ENCODE measurements around the gene PDE4A.
A peak's percentile ranks its signal among the peaks of the same experiment; 100 is the strongest.
"Not testable (repeated sequence)": the region's sequence is repeated elsewhere in the genome, so short reads cannot be mapped to it uniquely, and the experiment has no call there.

The PDE4A gene

GRCh38 chr19:10453852-10454251, 33.5 kb downstream of the PDE4A start:
- H3K27ac Mint-ChIP-seq = no peak overlapping the region
- H3K9me3 Mint-ChIP-seq = no peaks in the 10 kb centered on the region
- peaks cover 14% of the 10 kb centered on the region for H3K4me1 Mint-ChIP-seq (ENCODE audit: low read depth)
- peaks cover 23% of the 10 kb centered on the region for H3K36me3 Mint-ChIP-seq (ENCODE audit: low read depth)
- no peaks in the 10 kb centered on the region for H3K27me3 Mint-ChIP-seq (ENCODE audit: low read depth)
- H3K4me3 Mint-ChIP-seq = no peak overlapping the region

GRCh38 chr19:10454267-10454666, 33.9 kb downstream of the PDE4A start:
- Mint-ChIP-seq H3K36me3 (ENCODE audit: low read depth) (peaks cover 20% of the 10 kb centered on the region), H3K27me3 (ENCODE audit: low read depth) (no peaks in the 10 kb centered on the region), H3K27ac (no peak overlapping the region), H3K9me3 (no peaks in the 10 kb centered on the region), H3K4me1 (ENCODE audit: low read depth) (peaks cover 14% of the 10 kb centered on the region), H3K4me3 (no peak overlapping the region)

- not testable (repeated sequence) for H3K27me3 Mint-ChIP-seq (ENCODE audit: low read depth); H3K4me1 Mint-ChIP-seq (ENCODE audit: low read depth); H3K9me3 Mint-ChIP-seq; H3K4me3 Mint-ChIP-seq; H3K27ac Mint-ChIP-seq
- peaks cover 16% of the 10 kb centered on the region for H3K36me3 Mint-ChIP-seq (ENCODE audit: low read depth)
Measured at GRCh38 chr19:10458733-10459132, 38.4 kb downstream of the PDE4A start.

- Mint-ChIP-seq H3K27me3 (ENCODE audit: low read depth) (peaks cover 3% of the 10 kb centered on the region), H3K9me3 (no peaks in the 10 kb centered on the region), H3K4me1 (ENCODE audit: low read depth) (peaks cover 2% of the 10 kb centered on the region), H3K4me3 (no peak overlapping the region), H3K27ac (no peak overlapping the region), H3K36me3 (ENCODE audit: low read depth) (peaks cover 17% of the 10 kb centered on the region)
Measured at GRCh38 chr19:10460714-10461046, 40.3 kb downstream of the PDE4A start.

GRCh38 chr19:10461047-10461949, 41.0 kb downstream of the PDE4A start:
- H3K36me3 Mint-ChIP-seq (ENCODE audit: low read depth) = peaks cover 15% of the 10 kb centered on the region
- H3K27ac Mint-ChIP-seq = no peak overlapping the region
- peaks cover 3% of the 10 kb centered on the region for H3K27me3 Mint-ChIP-seq (ENCODE audit: low read depth)
- no peaks in the 10 kb centered on the region for H3K9me3 Mint-ChIP-seq
- no peak overlapping the region for H3K4me3 Mint-ChIP-seq
- peaks cover 2% of the 10 kb centered on the region for H3K4me1 Mint-ChIP-seq (ENCODE audit: low read depth)

GRCh38 chr19:10462042-10462441, 41.7 kb downstream of the PDE4A start:
- peaks cover 21% of the 10 kb centered on the region for H3K36me3 Mint-ChIP-seq (ENCODE audit: low read depth)
- H3K4me3 Mint-ChIP-seq = not testable (repeated sequence)

GRCh38 chr19:10462557-10462956, 42.2 kb downstream of the PDE4A start:
- H3K36me3 Mint-ChIP-seq (ENCODE audit: low read depth) = peaks cover 21% of the 10 kb centered on the region
- H3K27ac Mint-ChIP-seq = no peak overlapping the region
- peaks cover 3% of the 10 kb centered on the region for H3K27me3 Mint-ChIP-seq (ENCODE audit: low read depth)
- H3K9me3 Mint-ChIP-seq = no peaks in the 10 kb centered on the region
- peak overlapping the region; percentile 28 for H3K4me3 Mint-ChIP-seq
- H3K4me1 Mint-ChIP-seq (ENCODE audit: low read depth) = peaks cover 2% of the 10 kb centered on the region

More at GRCh38 chr19:10462042-10462441, 41.7 kb downstream of the PDE4A start:
- not testable (repeated sequence) for H3K4me1 Mint-ChIP-seq (ENCODE audit: low read depth); H3K27me3 Mint-ChIP-seq (ENCODE audit: low read depth); H3K9me3 Mint-ChIP-seq; H3K27ac Mint-ChIP-seq

GRCh38 chr19:10464456-10464855, 44.1 kb downstream of the PDE4A start:
- Mint-ChIP-seq H3K4me3 (no peak overlapping the region), H3K27ac (no peak overlapping the region), H3K36me3 (ENCODE audit: low read depth) (peaks cover 28% of the 10 kb centered on the region), H3K27me3 (ENCODE audit: low read depth) (peaks cover 3% of the 10 kb centered on the region), H3K9me3 (no peaks in the 10 kb centered on the region), H3K4me1 (ENCODE audit: low read depth) (peaks cover 2% of the 10 kb centered on the region)

GRCh38 chr19:10467104-10467706, 46.9 kb downstream of the PDE4A start:
- Mint-ChIP-seq H3K36me3 (ENCODE audit: low read depth) (peaks cover 24% of the 10 kb centered on the region), H3K27me3 (ENCODE audit: low read depth) (peaks cover 3% of the 10 kb centered on the region), H3K4me3 (no peak overlapping the region), H3K27ac (no peak overlapping the region), H3K4me1 (ENCODE audit: low read depth) (no peaks in the 10 kb centered on the region), H3K9me3 (no peaks in the 10 kb centered on the region)

- H3K27me3 Mint-ChIP-seq (ENCODE audit: low read depth) = no peaks in the 10 kb centered on the region
- no peaks in the 10 kb centered on the region for H3K9me3 Mint-ChIP-seq
- no peaks in the 10 kb centered on the region for H3K4me1 Mint-ChIP-seq (ENCODE audit: low read depth)
- H3K27ac Mint-ChIP-seq = no peak overlapping the region
- H3K36me3 Mint-ChIP-seq (ENCODE audit: low read depth) = peaks cover 17% of the 10 kb centered on the region
- no peak overlapping the region for H3K4me3 Mint-ChIP-seq
Measured at GRCh38 chr19:10468133-10468532, 47.8 kb downstream of the PDE4A start.

- H3K4me1 Mint-ChIP-seq (ENCODE audit: low read depth) = peaks cover 7% of the 10 kb centered on the region
- H3K36me3 Mint-ChIP-seq (ENCODE audit: low read depth) = peaks cover 10% of the 10 kb centered on the region
- H3K27me3 Mint-ChIP-seq (ENCODE audit: low read depth) = no peaks in the 10 kb centered on the region
- no peak overlapping the region for H3K27ac Mint-ChIP-seq
- no peaks in the 10 kb centered on the region for H3K9me3 Mint-ChIP-seq
- H3K4me3 Mint-ChIP-seq = no peak overlapping the region
Measured at GRCh38 chr19:10471909-10472308, 51.6 kb downstream of the PDE4A start.

- peaks cover 9% of the 10 kb centered on the region for H3K36me3 Mint-ChIP-seq (ENCODE audit: low read depth)
- no peaks in the 10 kb centered on the region for H3K9me3 Mint-ChIP-seq
- H3K27me3 Mint-ChIP-seq (ENCODE audit: low read depth) = no peaks in the 10 kb centered on the region
- no peak overlapping the region for H3K4me3 Mint-ChIP-seq
- no peak overlapping the region for H3K27ac Mint-ChIP-seq
- peaks cover 7% of the 10 kb centered on the region for H3K4me1 Mint-ChIP-seq (ENCODE audit: low read depth)
Measured at GRCh38 chr19:10473192-10473591, 52.9 kb downstream of the PDE4A start.

- no peak overlapping the region for H3K4me3 Mint-ChIP-seq
- H3K36me3 Mint-ChIP-seq (ENCODE audit: low read depth) = no peaks in the 10 kb centered on the region
- H3K4me1 Mint-ChIP-seq (ENCODE audit: low read depth) = peaks cover 14% of the 10 kb centered on the region
- H3K27me3 Mint-ChIP-seq (ENCODE audit: low read depth) = no peaks in the 10 kb centered on the region
- no peaks in the 10 kb centered on the region for H3K9me3 Mint-ChIP-seq
- no peak overlapping the region for H3K27ac Mint-ChIP-seq
Measured at GRCh38 chr19:10474962-10475451, 54.7 kb downstream of the PDE4A start.

GRCh38 chr19:10478476-10478875, 58.1 kb downstream of the PDE4A start:
- H3K9me3 Mint-ChIP-seq = no peaks in the 10 kb centered on the region
- H3K36me3 Mint-ChIP-seq (ENCODE audit: low read depth) = no peaks in the 10 kb centered on the region
- H3K4me1 Mint-ChIP-seq (ENCODE audit: low read depth) = peaks cover 14% of the 10 kb centered on the region
- no peak overlapping the region for H3K27ac Mint-ChIP-seq
- H3K4me3 Mint-ChIP-seq = peak overlapping the region; percentile 49
- H3K27me3 Mint-ChIP-seq (ENCODE audit: low read depth) = no peaks in the 10 kb centered on the region

GRCh38 chr19:10478903-10479384, 58.6 kb downstream of the PDE4A start:
- peak overlapping the region; percentile 83 for H3K27ac Mint-ChIP-seq
- peak overlapping the region; percentile 49 for H3K4me3 Mint-ChIP-seq
- no peaks in the 10 kb centered on the region for H3K36me3 Mint-ChIP-seq (ENCODE audit: low read depth)
- peaks cover 14% of the 10 kb centered on the region for H3K4me1 Mint-ChIP-seq (ENCODE audit: low read depth)
- no peaks in the 10 kb centered on the region for H3K9me3 Mint-ChIP-seq
- no peaks in the 10 kb centered on the region for H3K27me3 Mint-ChIP-seq (ENCODE audit: low read depth)

All from T-helper 1 cell treated with Interleukin-12 subunit alpha and Interleukin-12 subunit beta and Interleukin-4 antibody, amounts not matched to agents 30 μg/mL and 1 μg/mL, for 36 hours (primary cell).